NCI-H1417 (cell line): ENCODE measurements around the gene ADAMTS3.

ENCODE experiments used
- DNase-seq, 3 experiments: peaks; one replicate each; lab custom pipeline; 2025; lab: John Stamatoyannopoulos, UW

The ADAMTS3 gene

DNA sequence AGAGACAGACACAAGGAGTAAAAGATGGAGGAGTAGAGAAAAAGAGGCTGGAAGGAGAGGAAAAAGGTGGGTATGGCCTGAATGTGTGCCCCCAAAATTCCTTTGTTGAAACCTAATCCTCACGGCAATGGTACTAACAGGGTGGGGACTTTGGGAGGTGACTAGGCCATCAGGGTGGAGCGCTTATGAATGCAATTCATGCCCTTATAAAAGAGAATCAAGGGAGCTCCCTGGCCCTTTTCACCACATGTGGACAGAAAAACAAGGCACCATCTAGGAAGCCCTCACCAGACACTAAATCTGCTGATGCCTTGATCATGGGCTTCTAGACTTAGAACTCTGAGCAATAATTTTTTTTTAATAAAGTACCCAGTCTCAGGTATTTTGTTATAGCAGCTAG is 282.1 kb downstream of the ADAMTS3 start:
- DNase-seq: no peak

GRCh38 chr4:72286185-72286584 is 282.8 kb downstream of the ADAMTS3 start:
- DNase-seq: peak in 2 of 3 experiments; percentile 5 to 42

DNA sequence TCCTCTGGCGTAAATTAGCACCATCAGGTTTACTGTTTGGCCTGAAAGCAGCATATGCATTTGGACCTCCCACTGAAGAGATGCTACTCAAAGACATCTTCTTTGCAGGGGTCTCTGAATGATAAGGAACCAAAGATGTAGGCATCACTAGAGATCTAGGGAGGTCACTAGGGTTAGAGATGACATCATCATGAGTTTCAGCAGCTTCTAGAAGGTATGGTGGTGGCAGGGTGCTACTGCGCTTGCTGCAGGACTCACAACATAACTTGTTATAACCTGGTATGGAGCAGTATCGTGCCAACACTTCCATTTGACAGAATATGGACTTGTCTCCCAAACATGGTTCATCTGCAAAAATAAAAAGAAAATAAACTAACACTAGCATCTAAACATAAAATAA is 285.7 kb downstream of the ADAMTS3 start:
- DNase-seq: no peak

GRCh38 chr4:72280252-72280651 is 288.8 kb downstream of the ADAMTS3 start:
- no peak for DNase-seq

GRCh38 chr4:72275381-72275780 is 293.6 kb downstream of the ADAMTS3 start:
- DNase-seq: no peak

- DNase-seq: no peak
These were observed 294.8 kb downstream of the ADAMTS3 start for GRCh38 chr4:72274251-72274650.

- no peak for DNase-seq
These were observed 313.8 kb downstream of the ADAMTS3 start for GRCh38 chr4:72255269-72255668.

GRCh38 chr4:72243641-72244040 is 325.4 kb downstream of the ADAMTS3 start:
- no peak for DNase-seq

DNA sequence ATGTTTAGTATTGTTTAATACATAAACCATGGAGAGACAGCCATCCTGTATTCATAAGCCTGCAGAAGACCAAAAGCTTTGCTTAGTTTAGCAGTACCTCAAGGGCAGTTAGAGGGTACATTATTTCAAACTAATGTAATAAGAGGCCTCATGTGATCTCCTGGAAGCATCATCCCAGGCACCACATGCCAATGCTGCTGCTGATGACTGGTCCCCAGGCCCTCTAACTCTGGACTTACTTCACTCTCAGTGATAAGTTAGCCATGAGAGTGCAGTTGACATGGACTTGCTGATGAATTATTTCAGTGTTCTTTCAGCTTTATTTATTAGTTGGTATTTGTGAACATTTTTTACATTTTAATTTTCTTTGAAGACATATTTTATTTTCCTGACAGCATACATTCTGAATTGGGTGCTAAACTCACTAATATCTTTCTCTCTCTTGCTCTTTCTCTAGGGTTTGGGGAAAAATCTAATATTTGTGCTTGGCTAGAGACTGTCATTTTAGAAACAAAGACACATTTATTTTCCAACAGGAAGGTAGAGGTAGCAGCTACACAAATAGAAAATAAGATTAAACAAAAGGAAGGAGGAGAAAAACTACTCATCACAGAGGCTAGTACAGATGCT is 329.4 kb downstream of the ADAMTS3 start:
- no peak for DNase-seq
